Activated T-cell treated with anti-CD3 and anti-CD28 coated beads for 1 hour (primary cell): ENCODE measurements around the gene RTN4IP1.
"Not testable (repeated sequence)": the region's sequence is repeated elsewhere in the genome, so short reads cannot be mapped to it uniquely, and the experiment has no call there.

ENCODE experiments used
- DNase-seq: peaks from one replicate; pipeline ENCODE4 v3.0.0-alpha.2; 2020; ENCODE audit warnings: low read depth

Gene RTN4IP1

DNA sequence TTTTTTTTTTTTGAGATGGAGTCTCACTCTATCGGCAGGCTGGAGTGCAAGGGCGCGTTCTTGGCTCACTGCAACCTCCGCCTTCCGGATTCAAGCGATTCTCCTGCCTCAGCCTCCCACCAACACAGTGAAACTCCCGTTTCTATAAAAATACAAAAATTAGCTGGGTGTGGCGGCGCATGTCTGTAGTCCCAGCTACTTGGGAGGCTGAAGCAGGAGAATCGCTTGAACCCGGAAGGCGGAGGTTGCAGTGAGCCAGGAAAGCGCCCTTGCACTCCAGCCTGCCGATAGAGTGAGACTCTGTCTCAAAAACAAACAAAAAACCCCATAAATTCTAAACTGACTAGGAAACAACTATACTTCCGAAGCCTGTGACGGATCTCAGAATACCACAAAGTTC lies 1.5 kb downstream of the RTN4IP1 start:
- DNase-seq: not testable (repeated sequence)

DNA sequence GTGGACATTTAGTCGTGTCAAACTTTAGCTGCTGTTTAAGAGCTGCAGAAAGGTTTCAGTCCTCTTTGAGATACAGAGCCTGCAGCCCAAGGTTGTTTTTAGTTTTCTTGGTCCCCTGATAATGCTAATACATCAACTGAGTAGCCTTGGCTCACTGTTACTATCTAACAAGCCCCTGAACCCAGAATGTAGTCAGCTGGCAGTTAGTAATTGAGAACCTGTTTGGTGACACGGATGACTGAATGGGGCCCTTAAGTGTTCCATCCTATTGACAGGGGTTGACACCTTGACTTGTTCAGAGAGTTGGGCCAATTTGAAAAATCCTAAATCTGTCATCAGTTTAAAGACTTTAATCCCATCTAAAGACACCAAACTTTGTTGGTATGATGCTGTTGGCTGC lies 2.8 kb downstream of the RTN4IP1 start:
- no peak for DNase-seq

DNA sequence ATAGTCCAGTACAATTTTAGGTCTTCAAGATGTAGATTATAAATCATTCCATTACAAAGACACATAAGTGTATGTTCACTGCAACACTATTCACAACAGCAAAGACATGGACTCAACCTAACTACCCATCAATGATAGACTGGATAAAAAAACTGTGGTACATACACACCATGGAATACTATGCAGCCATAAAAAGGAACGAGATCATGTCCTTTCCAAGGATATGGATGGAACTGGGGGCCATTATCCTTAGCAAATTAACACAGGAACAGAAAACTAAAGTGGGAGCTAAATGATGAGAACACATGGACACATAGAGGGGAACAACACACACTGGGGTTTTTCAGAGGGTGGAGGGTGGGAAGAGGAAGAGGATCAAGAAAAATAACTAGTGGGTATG lies 6.3 kb downstream of the RTN4IP1 start:
- DNase-seq: no peak

DNA sequence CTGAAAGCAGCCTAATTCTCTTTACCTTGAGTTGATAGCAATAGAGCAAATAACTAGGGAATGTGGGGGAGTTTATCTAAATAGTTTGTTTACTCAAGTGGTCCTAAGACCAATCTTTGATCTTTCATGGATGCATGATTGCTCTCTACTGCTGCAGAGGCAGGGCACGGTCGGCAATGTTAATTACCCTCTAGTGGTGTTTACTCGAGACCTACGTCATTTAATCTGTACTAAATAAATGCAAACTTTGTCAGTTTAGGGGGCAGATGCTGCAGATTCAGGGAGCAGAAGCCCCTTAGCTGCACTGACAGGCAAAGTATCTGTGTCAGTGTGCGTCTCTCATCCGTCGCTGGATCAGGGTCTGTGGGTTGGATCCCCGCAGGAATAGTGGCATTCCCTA lies 6.9 kb downstream of the RTN4IP1 start:
- no peak for DNase-seq

DNA sequence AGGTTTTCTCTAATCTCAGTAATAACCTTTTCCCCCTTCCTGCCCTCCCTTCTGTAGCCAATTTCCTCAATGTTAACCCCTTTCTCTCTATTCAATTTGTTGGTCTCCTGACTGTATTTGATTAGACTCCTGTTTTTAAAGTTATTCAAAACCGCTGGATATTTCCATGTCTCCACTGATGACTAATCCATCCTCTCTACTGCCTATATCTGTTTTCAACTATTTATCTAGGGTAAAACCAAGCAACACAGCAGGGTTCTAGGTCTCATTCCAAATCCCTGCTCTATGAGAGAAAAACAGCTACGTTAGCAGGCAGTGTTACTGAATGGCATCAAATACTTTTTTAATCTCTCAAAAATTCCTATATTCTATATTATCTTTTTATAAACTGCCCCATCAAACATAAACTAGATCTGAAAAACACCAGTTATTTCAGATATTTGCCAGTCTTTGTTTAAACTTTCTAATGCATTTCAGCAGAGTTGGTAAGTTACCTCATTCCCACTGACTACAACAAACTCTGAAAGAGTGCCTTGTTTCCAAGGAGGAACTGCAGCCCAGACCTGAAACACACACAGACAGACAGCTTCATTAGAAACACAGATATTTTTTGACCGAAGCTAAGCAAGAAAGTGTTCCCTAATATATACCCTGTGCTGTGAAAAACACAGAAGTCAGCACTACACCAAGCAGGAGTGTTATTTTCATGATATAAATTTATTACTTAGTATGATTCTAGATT lies 8.2 kb downstream of the RTN4IP1 start:
- no peak for DNase-seq

DNA sequence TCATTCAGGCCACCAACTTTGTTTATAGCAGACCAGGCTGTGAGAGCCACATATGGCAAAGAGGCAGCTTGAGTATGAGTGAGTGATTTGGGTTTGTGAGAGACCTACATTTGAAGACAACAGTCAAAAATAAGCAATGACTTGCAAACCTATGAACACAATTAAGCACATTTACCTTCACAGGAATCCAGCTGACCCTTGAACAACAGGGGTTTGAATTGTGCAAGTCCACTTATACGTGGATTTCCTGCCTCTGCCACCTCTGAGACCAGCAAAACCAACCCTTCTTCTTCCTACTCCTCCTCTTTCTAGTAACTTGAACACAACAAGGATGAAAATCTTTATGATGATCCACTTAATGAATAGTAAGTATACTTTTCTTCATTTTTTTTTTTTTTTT lies 10.1 kb downstream of the RTN4IP1 start:
- no peak for DNase-seq

DNA sequence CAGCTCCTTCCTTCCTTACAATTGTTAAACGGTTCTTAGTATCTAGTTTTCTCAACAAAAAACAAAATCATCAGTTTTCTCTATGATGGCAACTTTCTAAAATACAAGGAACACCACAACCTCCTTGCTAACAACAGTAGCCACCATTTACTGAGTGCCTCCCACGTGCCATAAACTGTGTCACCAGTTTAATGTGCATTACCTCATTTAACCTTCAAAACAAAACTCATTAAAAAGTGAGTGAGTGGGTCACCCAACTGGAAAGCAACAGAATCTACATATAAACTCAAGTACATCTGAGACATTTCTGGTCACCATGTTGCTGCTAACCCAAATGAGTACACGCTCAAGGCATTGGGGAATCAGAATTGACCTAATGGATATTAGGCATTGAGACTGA lies 11.0 kb downstream of the RTN4IP1 start:
- no peak for DNase-seq

DNA sequence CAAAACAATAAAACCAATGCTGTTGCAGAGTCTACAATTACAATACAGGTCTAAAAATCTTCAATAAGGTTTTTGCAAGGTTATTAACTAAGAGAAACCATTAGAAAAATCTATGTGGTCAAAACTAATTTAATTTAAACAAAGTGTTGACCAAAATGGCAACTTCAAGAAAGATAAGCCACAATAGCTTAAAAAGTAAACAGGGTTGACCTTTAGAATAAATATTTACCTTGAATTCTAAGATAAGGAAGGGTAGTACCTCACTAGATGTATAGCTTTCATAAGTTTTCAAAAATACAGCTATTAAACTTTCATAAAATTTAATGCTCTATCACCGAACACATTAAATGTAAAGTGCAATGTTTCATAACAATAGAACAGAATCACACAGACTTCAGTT lies 11.4 kb downstream of the RTN4IP1 start:
- no peak for DNase-seq

DNA sequence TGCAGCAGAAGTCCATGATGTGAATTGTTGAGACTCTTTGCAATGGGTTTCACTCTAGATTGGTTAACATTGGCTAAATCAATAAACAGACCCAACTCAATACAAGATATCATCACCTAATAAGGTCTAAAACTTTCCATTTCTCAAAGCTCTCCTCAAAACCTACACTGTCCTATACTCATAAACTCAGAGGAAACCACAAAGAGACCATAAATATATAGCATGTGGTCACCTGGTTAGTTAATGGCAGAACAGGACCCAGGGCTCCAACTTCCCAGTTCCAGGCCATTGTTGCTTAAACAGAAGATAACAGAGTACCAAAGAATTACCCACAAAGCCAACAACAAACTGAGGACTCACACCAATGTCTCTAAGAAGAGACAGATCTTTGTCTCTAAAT lies 12.0 kb downstream of the RTN4IP1 start:
- DNase-seq: no peak

DNA sequence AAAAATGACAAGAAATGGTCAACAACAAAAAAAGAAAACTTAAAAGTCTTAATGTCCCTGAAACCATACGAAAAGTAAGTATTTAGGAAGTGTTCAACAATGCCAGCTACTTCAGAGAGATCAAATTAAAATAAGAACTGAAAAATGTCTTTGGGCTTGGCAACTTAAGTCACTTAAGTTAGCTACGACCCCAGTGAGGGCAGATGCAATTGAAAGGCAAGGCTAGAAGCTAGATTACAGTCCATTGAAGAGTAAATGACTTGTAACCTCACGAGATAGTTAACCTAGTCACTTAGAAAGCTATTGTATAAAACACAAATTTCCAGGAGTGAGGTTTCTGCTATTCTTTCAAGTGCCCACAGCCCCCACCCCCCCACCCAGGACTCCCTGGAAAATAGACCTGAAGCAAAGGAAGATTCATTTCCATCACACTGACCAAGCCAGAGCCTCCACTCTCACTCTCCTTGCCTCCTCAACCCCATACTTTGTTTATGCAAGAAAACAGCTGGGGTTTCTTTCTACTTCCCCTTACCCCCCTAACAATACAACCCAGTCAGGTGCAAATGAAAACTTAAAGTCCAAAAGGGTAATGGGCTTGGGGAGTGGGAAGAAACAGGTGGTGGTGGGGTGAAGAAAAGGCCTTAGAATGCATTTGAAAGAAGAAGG lies 14.6 kb downstream of the RTN4IP1 start:
- no peak for DNase-seq

DNA sequence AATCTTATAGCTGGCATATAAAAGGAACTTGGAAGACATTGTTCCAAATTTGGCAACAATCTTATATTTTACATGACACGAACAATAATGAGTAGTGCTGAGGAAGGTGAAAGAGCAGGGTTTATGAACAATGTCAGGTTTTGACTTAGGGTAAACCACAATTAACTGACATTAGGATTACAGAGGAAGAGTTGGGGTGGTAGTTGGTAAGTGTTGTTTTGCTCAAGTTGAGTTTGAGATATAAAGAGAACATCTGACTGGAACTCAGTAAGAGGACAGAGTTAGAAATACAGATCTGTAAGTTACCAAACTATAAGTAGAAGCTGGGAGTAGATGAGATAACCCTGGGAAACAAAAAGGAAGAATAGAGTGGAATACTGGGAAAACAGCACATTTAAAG lies 15.1 kb downstream of the RTN4IP1 start:
- DNase-seq: no peak

DNA sequence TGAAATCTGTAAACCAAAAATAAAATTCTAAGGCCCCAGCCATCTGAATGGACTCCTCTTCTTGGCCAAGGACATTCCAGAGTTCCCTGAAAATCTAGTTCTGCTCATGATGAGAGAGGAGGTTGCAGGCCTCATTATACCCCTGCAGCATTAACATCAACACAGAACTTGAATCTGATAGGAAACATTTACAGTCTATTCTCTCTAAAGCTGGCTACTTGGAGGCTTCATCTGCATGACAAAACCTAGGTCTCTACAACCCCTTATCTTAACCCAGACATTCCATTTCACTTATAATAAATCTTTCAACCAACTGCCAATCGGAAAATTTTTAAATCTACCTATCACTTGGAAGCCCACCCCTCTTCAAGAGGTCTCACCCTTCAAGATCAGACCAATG lies 15.7 kb downstream of the RTN4IP1 start:
- no peak for DNase-seq

DNA sequence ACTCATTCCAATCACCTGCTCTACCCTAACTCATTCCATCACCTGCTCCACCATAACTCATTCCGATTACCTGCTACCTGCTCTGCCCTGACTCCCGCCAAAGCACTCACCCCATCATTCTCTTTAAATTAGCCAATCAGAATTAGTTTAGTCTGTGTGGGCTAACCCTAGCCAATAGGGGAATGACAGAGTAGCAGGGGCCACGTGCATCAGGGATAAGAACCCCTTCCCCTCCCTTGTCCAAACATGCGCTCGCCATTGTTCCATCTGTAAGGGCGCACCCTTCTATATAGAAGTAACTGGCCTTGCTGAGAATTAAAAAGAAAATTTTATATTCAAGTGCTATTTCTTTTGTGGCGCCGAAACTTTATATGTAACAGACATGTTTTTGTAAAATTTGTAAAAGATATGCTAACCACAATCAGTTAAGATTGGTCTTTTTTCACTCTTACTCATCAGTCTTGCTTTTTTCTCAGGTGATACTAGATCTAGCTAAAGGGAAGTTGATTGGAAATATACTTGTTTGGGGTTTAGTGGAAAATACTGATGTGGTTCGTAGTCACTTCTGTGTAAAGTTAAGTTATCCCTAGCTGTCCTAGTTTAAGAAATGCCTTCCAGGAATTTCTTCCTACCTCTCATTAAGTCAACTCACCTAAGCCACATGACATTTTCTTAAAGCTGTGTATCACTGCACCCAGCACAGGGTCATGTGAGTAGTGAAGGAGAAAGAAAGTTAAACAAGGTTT lies 16.5 kb downstream of the RTN4IP1 start:
- no peak for DNase-seq

DNA sequence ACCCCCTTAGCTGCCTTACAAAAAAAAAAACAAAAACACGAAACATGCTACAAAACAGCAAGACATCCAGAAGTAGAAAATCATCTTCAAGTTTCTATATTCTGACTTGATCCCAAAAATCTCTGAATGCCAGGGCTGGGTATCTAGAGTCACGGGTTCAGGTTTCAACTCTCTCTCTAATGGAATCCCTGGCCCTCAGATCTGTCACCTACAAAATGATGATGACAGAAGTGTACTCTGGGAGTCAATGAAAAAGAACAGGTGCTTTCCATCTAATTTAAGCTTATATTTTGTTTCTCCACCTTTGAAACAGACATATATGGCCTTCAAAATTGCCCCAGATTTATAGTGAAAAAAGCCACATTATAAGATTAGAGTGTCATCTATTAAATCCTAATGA lies 18.3 kb downstream of the RTN4IP1 start:
- no peak for DNase-seq

DNA sequence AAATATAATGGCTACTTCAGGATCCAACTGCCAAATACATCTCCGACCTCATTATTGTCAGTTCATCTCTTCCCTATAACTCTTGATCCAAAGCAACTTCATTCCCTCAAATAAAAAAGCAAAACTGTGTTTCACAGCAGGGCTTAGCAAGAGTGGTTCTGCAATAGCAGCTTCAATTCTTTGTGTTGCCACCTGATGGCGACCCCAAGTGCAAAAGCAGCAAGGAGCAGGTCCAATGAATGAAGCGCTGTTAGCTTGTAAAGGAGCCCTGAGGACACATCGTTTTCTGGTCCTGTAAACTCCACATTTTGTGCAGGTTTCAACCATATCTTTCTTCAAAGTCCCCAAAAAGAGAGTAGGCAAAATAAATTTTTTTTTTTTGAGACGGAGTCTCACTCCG lies 19.6 kb downstream of the RTN4IP1 start:
- no peak for DNase-seq

DNA sequence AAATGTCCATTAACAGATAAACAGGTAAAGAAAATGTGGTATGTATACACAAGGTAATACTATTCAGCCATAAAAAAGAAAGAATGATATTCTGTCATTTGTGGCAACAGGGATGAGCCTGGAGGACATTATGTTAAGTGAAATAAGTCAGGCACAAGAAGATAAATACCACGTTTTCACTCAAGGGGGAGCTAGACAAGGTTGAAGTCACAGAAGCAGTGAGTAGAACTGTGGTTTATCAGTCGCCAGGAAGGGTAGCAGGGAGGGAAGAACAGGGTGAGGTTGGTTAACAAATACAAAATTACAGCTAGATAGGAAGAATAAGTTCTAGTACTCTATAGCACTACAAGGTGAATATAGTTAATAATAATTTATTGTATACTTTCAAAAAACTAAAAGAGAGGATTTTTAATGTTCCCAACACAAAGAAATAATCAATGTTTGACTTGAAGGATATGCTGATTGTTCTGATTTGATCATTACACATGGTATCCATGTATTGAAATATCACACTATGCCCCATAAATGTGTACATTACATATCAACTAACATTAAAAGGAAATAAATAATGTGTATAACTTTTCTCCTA lies 21.1 kb downstream of the RTN4IP1 start:
- DNase-seq: no peak

DNA sequence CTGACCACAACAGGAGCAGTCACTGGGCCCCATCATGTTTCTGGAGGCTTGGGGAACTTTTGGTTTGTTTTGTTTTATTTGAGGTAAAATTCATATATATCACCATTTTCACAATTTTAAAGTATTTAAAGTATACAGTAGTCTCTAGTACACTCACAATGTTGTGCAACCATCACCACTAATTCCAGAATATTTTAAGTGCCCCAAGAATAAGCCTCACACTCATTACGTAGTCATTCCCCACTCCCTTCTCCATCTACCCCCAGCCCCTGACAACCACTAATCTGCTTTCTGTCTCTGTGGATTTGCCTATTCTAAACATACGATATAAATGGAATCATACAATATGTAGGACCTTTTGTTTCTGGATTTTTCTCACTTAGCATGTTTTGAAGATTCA lies 29.0 kb downstream of the RTN4IP1 start:
- no peak for DNase-seq

DNA sequence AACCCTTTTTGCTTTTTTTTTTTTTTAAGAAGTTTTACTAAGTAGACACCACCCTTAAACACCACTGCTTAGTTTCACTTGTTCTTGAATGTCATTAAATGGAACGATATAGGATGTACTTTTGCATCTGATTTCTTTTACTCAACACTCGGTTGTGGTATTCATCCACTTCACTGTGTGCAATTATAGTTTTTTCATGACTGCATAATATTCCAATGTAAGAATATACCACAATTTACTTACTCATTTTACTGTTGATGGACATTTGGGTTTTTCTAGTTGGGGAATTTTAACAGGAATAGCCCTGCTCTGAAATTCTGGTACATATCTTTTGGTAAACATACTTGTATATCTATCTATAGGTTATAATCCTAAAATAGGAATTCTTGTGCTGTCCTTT lies 29.9 kb downstream of the RTN4IP1 start:
- no peak for DNase-seq

DNA sequence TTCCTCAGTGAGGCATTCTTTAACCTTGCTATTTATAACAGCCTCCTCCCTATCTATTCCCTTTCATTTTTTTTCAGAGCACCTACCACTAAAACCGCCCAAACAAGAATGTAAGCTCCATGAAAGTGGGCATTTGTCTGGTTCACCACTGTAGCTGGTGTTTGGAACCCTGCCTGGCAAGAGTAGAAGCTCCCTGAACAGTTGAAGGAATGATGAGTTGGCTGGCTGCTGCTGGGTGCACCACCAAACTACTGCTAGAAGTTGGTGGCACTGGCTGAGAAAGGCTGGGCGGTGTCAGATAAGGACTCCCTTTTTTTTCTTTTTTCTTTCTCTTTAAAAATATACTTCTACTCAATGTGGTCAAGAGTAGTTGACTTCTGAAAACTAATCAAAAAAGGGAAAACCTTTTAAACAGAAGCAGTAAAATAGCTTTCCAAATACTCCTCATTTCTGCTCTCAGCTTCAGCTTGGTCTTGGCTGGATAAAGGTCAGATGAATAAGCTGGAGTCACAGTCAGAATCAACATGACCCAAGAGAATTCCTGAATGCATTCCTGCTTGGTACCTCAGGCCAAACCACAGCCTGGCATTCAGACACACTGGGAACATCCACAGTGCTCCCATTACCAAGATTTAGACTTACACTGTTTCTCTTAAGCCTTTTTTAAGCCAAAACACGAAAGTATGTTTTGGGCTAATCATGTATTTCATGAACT lies 38.0 kb downstream of the RTN4IP1 start:
- no peak for DNase-seq

DNA sequence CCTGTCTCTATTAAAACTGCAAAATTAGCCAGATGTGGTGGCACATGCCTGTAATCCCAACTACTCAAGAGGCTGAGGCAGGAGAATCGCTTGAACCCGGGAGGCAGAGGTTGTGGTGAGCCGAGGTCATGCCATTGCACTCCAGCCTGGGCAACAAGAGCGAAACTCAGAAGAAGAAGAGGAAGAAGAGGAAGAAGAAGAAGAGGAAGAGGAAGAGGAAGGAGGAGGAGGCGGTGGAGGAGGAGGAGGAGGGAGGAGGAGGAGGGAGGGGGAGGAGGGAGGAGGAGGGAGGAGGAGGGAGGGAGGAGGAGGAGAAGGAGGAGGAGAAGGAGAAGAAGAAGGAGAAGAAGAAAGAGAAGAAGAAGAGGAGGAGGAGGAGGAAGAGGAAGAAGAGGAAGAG lies 40.4 kb downstream of the RTN4IP1 start:
- DNase-seq: not testable (repeated sequence)

DNA sequence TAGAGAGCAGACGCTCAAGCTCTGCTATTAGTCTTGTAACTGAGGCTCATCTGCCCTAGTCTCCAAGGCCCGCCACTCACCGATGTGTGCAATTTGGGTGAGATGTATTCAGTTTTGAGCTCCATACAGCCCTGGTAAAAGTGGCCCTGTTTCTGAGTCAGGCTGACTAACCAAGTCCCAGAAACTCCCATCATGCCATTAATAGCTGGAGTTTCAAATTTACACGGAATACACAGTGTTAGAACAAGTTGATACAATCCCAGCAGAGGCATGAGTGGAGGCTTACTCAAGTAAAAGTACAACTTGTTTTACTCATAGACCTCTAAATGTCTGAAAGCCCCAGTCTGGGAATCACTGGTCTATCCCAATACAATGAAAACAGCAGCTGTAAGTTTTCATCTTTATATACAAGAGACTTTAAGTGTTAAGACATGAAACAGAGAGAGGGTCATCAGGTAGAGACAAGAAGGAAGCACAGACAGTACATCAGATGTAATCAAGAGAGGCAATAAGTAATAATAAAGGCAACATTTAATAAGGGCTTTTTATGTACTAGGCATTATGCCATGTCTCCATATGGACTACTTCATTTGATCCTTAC lies 42.4 kb downstream of the RTN4IP1 start:
- DNase-seq: no peak

DNA sequence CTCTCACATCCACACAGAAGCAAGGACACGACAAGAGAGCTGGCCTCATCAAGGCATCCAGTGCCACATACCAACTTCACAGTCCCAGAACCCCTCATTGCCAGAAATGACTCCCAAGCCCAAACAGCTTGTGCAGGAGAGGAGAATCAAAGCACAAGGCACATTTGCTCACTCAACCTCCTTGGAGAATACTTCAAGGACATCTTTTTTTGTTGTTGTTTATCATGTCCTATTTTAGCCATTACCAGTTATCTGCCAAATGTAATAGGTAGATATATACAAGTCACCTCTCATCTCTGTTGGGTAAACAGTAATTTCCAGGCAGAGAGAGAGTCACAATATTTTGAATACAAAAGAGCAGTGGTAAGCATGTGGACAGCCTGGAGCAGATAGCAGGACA lies 47.8 kb downstream of the RTN4IP1 start:
- no peak for DNase-seq
